ENCODE measurements around the gene CALN1.

GRCh38 chr7:71770269-71770907 lies 641.8 kb downstream of the CALN1 start:
- TF ChIP-seq CTCF (optimal IDR thresholded peaks at IDR 0.05 in 1 of 3, IDR thresholded peaks at IDR 0.05 in 1 of 3, conservative IDR thresholded peaks at IDR 0.05 in 1 of 3; ENCODE audit: extremely low read depth in 1 of 3, insufficient read depth in 2 of 3, low read length in 3 of 3) (no peak), EZH2 (IDR thresholded peaks at IDR 0.05; ENCODE audit: low read length) (no peak)
